ENCODE measurements around the gene THAP7.
"Not testable (repeated sequence)": the region's sequence is repeated elsewhere in the genome, so short reads cannot be mapped to it uniquely, and the experiment has no call there.

THAP7 gene, protein sequence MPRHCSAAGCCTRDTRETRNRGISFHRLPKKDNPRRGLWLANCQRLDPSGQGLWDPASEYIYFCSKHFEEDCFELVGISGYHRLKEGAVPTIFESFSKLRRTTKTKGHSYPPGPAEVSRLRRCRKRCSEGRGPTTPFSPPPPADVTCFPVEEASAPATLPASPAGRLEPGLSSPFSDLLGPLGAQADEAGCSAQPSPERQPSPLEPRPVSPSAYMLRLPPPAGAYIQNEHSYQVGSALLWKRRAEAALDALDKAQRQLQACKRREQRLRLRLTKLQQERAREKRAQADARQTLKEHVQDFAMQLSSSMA

DNA sequence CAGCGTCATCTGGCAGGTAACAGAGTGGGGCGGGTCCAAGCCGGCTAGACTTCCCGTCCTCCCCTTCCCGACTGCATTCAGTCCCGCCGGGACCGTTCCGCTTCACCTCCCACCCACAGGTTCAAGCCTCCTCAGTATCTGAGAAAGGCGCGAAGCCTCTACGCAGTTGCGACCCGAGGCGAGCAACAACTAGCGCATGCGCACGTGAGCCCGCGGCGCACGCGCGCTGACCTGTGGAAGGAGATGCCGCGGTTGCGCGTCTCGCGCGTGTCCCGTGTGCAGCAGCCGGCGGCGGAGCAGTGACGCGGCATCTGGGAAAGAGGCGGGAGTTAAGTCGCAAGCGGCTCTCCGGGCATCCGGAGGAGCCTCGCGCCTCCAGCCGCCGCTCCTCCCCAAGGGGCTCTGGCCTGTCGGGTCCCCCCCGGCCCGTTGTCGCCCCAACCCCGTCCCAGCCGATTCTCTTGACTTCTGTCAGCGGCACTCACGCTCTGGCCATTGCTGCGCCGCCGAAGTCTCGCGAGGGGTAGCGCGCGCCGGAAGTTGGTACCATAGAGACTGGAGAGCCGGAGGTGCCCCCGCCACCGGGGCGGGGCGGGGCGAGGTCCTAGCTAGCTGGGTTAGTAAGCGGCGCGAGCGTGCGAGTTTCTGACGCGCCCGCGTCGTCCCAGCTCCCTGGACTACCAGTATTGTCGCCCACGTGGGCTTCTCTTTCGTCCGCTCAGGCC lies at the start of gene THAP7:
Gene THAP7, minus strand, starts transcription at position 518 of the 725 bp plus-strand sequence. Its CDS starts 207 bp downstream, at position 311.
- DNase-seq (ENCODE audit: low read depth in 2 of 2), result peak; percentile 95 to 97

DNA sequence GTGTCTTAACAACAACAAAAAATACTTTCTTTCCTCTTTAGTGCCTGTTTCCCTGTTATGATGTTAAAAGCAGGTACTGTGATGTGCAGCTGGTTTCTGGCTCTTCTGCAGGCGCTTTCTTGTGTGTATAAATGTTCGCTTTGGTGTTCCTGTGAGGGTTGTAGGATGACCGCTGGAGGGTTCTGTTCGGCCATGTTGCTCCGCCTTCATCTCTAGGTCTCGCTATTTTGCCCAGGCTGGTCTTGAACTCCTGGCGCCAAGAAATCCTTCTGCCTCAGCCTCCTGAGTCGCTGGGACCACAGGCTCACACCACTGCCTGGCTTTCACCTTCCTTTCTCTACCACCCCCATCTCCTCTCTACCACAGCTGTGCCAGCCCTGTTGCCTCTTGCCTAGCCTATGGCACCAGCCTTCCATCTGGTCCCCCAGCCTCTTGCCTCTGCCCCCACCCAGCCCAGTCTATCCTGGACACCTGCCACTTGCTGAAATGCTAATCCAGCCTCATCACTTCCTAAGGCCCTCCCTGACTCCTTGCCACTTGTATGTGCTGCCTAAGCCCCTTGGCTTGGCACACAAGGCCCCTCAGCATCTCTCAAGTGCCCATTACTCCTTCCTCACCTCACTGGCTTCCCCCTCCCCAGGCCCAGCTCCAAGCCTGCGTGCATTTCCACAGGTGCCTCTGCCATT lies 49.4 kb upstream of the THAP7 start:
- no peak for DNase-seq (ENCODE audit: low read depth in 2 of 2)

DNA sequence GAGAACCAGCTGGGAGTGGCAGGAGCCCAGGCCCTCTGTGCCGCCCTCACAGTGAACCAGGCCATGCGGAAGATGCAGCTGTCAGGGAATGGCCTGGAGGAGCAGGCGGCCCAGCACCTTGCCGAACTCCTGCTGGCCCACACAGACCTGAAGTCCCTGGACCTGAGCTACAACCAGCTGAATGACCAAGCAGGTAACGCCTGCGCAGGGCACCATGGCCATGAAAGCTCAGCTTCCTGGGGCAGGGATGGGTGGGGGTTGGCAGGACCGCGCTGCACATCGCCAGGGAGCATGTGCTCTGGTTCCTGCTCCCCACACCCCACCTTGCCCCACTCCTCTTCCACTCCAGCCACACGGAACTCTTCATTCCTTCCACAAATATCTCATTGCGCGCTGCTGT lies 47.0 kb upstream of the THAP7 start:
- not testable (repeated sequence) for DNase-seq (ENCODE audit: low read depth in 2 of 2)

DNA sequence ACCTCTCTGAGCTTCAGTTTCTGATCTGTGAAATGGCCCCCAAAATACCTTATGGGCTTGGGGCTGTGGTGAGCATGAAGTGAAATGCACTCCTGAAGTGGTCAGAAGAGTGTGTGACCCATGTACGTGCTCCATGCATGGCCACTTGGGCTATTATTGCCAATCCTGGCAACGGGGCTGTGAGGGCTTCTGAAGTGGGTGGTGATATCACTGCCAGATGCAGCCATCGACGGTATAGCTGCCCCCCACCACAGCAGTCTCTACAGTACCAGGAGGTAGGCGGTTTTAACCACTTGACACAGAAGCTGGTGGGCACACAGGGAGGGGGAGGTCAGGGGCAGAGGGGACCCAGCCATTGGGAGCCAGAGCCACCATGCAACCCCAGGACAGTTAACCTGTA lies 46.5 kb upstream of the THAP7 start:
- DNase-seq (ENCODE audit: low read depth in 2 of 2), result not testable (repeated sequence)

DNA sequence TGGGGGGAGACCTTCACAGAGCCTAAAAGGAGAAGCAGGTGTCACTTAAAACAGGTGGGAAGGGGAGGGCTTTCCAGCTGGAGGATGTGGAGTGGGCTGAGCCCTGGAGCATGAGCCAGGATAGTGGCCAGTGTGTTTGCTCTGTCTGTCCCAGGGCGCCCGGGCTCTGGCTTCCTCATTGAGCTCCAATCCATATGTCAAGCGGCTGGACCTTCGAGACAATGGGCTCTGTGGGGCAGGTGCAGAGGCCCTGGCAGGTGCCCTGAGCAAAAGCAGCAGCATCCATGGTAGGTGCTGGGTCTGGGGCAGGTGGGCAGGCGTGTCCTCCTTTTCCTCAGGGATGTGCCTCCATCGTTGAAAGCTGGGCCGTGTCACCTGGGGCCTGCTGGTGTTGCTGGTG lies 45.8 kb upstream of the THAP7 start:
- no peak for DNase-seq (ENCODE audit: low read depth in 2 of 2)

DNA sequence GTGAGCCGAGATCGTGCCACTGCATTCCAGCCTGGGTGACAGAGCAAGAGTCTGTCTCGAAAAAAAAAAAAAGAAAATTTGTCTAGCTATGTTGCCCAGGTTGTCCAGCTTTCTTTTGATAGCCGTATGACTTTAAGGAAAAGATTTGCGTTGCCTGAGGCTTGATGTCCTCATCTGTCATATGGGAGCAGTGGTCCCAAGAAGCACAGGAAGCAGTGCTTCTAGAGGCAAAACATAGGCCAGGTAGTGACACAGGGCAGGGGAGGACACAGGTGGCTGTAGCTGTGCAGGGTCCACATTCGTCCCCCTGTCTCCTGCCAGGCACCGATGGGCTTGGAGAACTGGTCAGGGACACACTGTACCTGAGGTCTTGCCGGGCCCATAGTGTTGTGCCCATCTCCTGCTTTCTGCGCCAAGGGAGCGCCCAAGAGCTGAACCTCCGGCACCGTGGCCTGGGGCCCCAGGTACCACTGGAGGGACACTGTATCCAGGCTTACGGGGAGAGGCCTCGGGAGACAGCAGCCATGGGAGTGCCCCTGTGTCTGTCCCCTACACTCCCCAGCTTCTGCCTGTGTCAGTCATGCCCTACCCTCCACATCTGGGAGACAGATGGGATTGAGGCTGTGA lies 45.2 kb upstream of the THAP7 start:
- no peak for DNase-seq (ENCODE audit: low read depth in 2 of 2)

DNA sequence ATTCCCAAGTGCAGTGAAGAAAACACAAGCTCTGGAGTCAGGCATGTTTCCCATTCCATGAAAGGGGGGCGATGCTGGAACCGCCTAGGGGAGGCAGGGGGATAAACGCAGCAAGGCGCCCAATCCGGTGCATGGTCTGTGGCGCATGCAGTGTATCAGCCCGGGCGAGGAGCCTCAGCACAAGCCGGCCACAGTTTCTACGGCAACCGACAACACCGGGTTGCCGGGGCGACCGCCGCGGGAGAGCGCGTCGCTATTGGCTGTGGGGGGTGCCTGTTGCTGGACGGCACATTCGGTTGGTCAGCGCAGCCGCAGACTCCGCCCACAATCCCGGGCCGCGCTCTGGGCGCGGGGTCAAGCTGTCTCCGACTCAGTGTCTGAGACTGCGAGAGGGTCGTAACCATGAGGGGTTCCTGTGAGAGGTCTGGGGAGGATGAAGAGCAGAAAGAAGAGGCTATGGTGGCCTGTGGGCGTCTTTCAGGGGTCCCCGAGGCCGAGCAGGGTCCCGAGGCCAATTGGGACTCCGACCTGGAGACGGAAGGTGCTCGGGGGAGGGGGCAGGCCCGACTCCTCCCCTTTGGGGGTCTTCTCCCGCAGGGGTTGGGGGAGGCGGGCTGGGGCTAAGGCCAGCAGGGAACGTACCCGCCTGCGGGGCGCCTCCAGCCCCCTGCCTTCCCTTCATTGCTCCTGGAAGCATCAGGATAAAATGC lies 43.8 kb upstream of the THAP7 start, which contains the start of gene LRRC74B:
Gene LRRC74B, plus strand, starts transcription at position 362 of the 710 bp plus-strand sequence. Its CDS starts 41 bp downstream, at position 403.
- DNase-seq (ENCODE audit: low read depth in 2 of 2), result peak; percentile 15 to 49

DNA sequence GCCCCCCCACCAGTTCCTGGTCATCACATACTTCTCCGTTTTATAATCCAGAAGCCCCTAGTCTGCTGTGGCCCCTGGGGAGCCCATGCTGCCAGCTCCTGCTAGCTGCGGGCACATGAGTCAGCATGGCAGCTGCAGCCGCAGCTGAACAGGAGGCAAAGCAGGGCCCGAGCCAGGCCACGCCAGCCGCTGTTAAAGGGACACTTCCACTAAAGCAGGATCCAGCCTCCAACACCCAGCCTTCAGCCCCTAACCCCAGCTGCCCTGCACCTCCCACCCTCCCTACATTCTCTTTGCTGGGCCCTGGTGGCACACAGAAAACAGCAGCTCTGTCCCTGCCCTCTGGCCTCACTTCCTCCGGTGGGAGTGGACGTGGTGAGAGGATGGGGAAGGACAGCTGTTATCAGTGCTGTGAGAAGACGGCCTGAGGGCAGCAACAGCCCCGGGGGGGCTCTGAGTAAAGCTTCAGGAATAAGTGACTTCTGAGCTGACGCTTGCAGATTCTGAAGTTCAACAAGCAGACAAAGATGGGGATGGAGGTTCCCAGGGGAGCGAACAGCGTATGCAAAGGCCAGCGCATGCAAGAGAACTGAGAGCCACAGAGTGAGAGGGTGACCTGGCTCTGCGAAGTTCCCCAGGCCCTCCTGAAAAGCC lies 43.1 kb upstream of the THAP7 start:
- DNase-seq (ENCODE audit: low read depth in 2 of 2), result no peak

DNA sequence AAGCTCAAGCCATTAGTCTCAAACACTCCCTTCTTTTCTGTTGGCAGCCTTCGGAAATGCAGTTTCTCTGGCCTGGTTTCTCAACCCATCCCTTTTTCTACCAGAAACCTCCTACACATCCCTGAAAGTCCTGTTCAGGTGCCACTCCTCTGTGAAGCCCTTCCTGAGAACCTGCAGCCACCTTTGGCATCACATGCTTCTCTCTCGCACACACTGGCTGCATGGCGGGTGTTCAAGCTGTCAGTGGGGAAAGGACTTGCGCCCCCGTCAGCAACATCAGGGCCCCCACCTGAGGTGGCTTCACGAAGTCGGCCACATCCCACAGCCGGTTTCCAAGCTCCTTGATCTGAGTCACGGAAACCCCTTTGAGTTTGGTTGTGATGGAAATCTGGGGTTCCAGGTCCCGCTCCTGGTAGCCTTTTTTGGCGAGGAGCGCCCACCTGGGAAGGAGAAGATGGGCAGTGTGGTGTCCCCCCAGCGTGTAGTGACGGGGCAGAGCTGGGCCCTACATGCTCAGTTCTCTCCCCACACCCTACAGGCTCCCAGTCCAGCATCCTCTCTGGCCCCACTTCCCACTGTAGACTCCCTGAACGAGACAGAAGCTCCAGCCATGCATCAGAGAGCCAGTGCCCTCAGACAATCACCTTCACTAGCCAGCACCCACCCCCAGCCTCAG lies 42.1 kb upstream of the THAP7 start:
- DNase-seq (ENCODE audit: low read depth in 2 of 2), result no peak

DNA sequence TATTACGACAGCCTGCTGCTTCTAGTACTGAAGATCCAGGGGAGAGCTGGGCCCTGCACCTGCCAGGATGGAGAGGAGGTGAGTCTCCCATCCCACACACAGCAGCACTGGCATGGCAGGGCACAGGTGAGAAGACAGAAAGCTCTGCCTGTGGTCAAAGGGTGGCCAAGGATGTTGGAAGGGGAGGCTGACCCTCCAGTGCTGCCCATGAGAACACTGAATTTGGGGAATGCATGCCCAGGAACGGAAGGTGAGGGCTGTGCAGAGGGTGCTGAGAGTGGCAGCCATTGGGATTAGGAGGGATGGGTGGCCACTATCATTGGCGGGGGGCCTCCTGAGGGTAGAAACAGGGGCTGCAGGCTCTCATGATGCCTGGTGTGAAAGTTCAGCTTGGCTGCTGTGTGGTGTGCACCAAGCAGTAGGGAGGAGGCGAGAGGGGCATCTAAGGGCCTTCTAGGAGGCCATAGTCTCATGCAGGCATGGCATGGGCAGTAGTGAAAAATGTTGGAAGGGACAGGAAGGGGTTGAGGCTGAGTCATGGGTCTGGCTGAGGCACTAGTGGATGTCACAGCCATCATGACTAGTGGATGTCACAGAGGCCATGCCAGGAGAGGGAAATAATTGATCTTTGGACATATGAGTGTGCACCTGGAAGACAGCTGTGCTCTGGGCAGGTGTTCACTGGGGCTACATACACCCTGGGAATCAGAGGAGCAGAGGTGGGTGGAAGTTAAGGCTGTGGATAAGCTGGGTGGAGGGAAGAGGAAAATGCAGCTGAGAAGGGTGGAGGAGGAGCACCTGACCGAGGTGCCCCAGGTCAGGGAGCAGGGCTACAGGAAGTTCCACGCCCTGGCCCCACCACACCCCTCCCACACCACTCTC lies 41.3 kb upstream of the THAP7 start:
- no peak for DNase-seq (ENCODE audit: low read depth in 2 of 2)

DNA sequence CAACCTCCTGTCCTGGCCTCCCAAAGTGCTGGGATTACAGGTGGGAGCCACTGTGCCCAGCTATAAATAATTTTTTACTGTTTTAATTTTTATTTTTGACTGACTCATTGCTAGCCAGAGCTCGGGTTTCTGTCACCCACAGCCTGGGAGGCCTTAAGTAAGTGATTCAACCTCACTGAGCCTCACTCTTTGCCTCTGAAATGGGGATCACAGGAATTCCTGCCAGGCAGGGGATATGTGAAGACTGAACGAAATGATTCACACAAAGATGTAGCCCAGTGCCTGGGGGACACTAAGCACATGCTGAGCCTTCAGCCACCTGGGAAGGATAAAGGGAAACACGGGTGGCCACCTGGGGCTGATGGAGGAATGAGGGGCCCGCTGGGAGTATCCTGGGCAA lies 40.0 kb upstream of the THAP7 start:
- no peak for DNase-seq (ENCODE audit: low read depth in 2 of 2)

DNA sequence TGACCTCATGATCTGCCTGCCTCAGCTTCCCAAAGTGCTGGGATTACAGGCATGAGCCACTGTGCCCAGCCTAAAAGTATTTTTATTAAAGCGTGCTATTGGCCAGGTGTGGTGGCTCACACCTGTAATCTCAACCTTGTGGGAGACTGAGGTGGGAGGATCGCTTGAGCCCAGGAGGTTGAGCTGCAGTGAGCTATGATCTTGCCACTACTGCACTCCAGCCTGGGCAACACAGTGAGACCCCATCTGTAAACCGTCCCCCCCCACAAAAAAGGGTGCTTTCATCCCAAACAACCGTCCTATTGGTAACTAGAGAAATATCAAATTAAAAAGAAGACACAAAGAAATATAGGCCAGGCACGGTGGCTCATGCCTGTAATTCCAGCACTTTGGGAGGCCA lies 37.2 kb upstream of the THAP7 start:
- DNase-seq (ENCODE audit: low read depth in 2 of 2), result not testable (repeated sequence)

DNA sequence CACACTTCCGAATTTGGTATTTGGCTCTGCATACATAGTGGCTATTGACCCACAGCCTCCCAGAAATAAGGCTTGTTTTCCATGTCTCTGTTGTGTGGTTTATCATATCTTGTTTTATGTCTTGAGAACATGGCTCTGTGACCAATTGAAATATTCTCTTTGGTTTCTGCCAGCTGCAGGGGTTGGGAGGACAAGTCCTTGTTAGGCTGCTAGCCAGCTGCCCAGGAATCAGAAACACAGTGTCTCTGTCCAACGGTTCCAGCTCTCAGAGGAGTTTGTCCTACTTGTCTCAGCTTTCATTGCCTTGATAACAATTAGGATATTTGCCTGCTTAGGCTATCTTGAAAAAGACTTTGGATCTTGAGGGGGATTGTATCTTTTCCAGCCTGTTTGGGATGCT lies 36.5 kb upstream of the THAP7 start:
- no peak for DNase-seq (ENCODE audit: low read depth in 2 of 2)

DNA sequence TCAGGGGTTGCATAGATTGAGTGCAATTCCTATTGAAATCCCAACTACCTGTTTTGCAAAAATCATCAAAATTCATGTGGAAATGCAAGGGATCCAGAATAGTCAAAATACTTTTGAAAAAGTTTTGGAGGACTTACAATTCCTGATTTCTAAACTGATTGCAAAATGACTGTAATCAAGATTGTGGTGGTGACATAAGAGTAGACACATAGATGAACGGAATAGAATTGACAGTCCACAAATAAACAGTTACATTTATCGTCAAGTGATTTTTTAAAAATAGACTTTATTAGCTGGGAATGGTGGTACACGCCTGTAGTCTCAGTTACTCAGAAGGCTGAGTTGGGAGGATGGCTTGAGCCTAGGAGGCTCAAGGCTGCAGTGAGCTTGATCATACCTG lies 33.1 kb upstream of the THAP7 start:
- no peak for DNase-seq (ENCODE audit: low read depth in 2 of 2)

DNA sequence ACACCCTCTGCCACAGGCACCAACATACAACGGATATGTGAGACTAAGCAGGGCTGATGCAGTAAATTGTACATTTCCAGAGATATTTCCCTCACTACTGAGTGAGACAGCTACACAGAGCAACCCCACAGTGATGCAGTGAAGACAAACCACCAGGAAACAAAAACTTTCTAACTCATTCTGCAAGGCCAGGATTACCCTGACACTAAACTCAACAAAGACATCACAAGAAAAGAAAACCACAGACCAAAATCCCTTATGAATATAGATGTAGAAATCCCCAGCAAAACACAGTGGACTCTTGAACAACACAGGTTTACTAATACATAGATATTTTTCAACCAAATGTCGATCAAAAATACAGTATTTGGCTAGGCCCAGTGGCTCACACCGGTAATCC lies 32.0 kb upstream of the THAP7 start:
- no peak for DNase-seq (ENCODE audit: low read depth in 2 of 2)

DNA sequence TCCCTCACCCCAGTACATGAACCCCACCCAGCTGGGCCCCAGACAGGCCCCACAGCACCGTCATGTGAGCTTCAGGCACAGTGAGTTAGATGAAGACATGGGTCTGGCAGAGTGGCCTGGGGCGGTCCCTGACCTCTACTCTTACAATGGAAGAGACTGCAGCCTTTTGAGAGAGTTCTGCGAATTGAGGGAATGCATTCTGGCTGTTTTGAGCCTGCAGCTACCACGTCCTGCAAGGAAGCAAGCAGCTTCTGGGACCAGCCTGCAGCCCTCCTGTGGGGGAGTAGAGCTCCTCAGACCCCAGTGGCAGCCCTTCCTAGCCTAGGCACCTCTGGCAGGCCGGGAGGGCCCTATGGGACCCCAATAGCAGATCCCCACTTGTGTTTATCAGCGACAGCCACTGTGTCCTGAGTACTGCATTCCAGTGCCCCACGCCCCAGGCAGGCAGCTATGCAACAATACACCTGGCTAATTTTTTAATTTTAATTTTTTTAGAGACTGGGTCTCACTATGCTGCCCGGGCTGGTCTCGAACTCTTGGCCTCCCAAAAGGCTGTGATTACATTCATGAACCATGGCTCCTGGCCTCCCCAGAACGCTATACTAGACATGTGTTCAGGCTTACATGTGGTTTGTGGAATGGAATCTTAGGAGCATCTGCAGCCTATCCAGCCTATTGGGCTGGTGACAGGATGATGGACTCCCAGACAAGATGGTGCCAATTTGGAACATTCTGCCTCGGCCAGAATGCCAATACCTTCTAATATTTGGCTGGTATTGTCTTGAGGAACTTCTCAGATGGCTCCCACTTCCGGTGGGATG lies 31.2 kb upstream of the THAP7 start:
- no peak for DNase-seq (ENCODE audit: low read depth in 2 of 2)

DNA sequence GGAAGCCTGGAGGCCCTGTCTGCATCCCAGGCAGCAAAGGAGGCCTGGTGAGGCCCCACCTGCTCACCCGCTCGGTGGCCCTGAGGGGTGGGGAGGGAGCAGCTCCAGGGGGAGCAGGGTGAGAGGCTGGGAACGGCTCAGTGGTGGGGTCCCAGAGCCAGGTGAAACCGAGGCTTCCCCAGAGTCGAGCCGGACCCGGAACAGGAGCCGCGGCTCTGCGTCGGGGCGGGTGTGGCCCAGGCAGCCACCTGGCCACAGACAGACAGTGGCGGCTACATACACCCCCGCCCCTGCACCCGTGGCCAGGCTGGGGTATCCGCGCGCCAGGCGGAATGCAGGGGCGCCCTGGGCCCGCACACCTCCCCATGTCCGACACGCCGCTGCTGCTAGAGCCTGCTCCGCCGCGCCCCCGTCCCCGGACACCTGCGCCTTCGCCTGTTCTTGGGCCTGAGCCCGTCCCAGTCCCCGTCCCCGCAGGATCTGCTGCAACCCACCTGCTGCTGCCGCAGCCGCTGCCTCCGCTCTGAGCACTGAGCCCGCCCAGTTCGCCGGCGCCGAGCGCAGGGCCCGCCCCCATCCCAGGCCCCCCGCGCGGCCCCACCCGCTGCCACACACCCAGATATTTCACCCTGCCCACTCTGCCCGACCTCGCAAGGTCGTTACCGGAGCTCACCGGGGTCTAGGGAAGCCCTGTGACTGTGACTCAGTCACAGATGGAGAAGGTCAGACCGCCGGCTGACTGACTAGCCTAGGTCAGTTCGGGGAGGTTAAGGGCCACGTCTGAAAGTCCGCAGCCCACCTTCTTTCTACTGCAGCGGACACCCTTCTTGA lies 30.3 kb upstream of the THAP7 start, which contains the start of gene SLC7A4:
Gene SLC7A4, minus strand, starts transcription at position 525 of the 831 bp plus-strand sequence. CDS start 749 bp downstream, outside the sequence.
- DNase-seq (ENCODE audit: low read depth in 2 of 2), result no peak
